Caki2 (cell line): ENCODE measurements around the gene RPL18. TPM values are rescaled to one million over a fixed set of nuclear protein-coding genes. Genes with fewer than 3 reads are reported as not detected.
A peak's percentile ranks its signal among the peaks of the same experiment; 100 is the strongest.

Source experiments
- DNase-seq: peaks from one replicate; pipeline ENCODE4 v3.0.0-alpha.2; 2015; ENCODE audit warnings: low read depth
- in situ Hi-C: cut with HindIII; loops from 2 replicates; pipeline ENCODE4 v1.10.0; 2016; ENCODE audit warnings: low sequenced_read_pairs, low pct_unique_long_range_greater_than_20kb, mixed read lengths
- total RNA-seq: library from RNA; depleted of rRNA; stranded (reverse); fragments of >200 nt; shearing (Covaris generic); gene quantifications from 2 replicates; pipeline ENCODE4 v1.2.3, GENCODE V29; 2014; ENCODE audit warnings: low replicate concordance; rRNA removed

RPL18 gene
- total RNA-seq, 1 experiment from 2014 or later, result 2,144 TPM

GRCh38 chr19:48568345-48568886, 50.6 kb downstream of the RPL18 start:
- DNase-seq, result peak; percentile 98
- in situ Hi-C loops, result no loop called here

Other genes with a start within 250 kb of the RPL18 start
- 119 and 155 TPM in 2 replicates for gene KDELR1, start 227.6 kb downstream of the RPL18 start, total RNA-seq
- 0.34 TPM in 1 of 2 replicates, not detected in the other for gene GRIN2D, start 225.5 kb downstream of the RPL18 start, total RNA-seq
- gene GRWD1, start 173.2 kb downstream of the RPL18 start, total RNA-seq, result 89.6 and 91.1 TPM in 2 replicates
- gene KCNJ14, start 163.6 kb downstream of the RPL18 start, total RNA-seq, result 0.37 and 0.78 TPM in 2 replicates
- 121 and 164 TPM in 2 replicates for gene CYTH2, start 149.8 kb downstream of the RPL18 start, total RNA-seq
- gene LMTK3, start 107.3 kb downstream of the RPL18 start, total RNA-seq, result 4.2 and 10.5 TPM in 2 replicates
- gene SULT2B1, start 67.0 kb downstream of the RPL18 start, total RNA-seq, result 0.20 TPM in 1 of 2 replicates, not detected in the other
- not detected in 2 replicates for gene SPACA4, start 12.4 kb downstream of the RPL18 start, total RNA-seq
- gene FAM83E, start 4.1 kb downstream of the RPL18 start, total RNA-seq, result not detected in 2 replicates
- 3.6 and 4.8 TPM in 2 replicates for gene SPHK2, start 328 bp upstream of the RPL18 start, total RNA-seq
- gene DBP, start 18.2 kb upstream of the RPL18 start, total RNA-seq, result 6.2 and 15.1 TPM in 2 replicates
- gene CA11, start 27.0 kb upstream of the RPL18 start, total RNA-seq, result 0.46 and 2.2 TPM in 2 replicates
- 1.5 TPM in 1 of 2 replicates, not detected in the other for gene NTN5, start 53.8 kb upstream of the RPL18 start, total RNA-seq
- not detected in 2 replicates for gene FUT2, start 76.8 kb upstream of the RPL18 start, total RNA-seq
- gene MAMSTR, start 100.5 kb upstream of the RPL18 start, total RNA-seq, result 0.34 TPM in 1 of 2 replicates, not detected in the other
- gene RASIP1, start 121.4 kb upstream of the RPL18 start, total RNA-seq, result not detected in 2 replicates
- gene IZUMO1, start 127.7 kb upstream of the RPL18 start, total RNA-seq, result 2.4 TPM in 1 of 2 replicates, not detected in the other
- gene FUT1, start 133.5 kb upstream of the RPL18 start, total RNA-seq, result 2.9 and 3.1 TPM in 2 replicates
- not detected in 2 replicates for gene FGF21, start 136.3 kb upstream of the RPL18 start, total RNA-seq
- 73.5 and 83.0 TPM in 2 replicates for gene BCAT2, start 191.9 kb upstream of the RPL18 start, total RNA-seq
- gene HSD17B14, start 217.3 kb upstream of the RPL18 start, total RNA-seq, result 33.6 and 56.7 TPM in 2 replicates
- gene PLEKHA4, start 249.4 kb upstream of the RPL18 start, total RNA-seq, result 0.70 and 11.5 TPM in 2 replicates